22Rv1 (cell line): Measurements from ENCODE around the gene FHL2.

Source experiments
- ZFX ChIP-seq: fragments of 450-650 bp; IDR thresholded peaks from 2 replicates; pipeline ENCODE4 v1.6.1; 2017; ENCODE audit warnings: antibody characterized with exemption, borderline replicate concordance
- TF ChIP-seq, protein P1 (sequence below): fragments of 450-650 bp; IDR thresholded peaks from 2 replicates; pipeline ENCODE4 v1.5.1; 2017; ENCODE audit warnings: mild to moderate bottlenecking

DNA sequence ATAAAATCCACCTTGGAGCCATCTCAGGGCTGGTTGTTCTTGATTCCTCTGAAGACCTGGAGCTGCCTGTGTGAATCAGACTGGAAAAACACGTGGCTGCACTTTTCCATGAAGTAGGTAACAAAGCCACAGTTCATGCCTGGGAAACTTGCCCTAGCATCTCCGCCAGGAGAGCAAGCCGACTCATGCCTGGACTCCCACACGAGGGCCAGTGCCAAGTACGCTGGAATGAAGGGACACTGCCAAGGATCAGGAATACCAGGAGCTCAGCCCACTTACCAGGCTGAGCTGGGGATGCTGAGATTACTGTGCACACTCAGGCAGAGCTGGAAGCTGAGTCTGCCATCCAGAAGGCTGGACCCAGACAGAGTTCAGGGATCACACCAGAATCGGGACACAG, 10.9 kb upstream of the FHL2 start:
- TF ChIP-seq, protein P1, sequence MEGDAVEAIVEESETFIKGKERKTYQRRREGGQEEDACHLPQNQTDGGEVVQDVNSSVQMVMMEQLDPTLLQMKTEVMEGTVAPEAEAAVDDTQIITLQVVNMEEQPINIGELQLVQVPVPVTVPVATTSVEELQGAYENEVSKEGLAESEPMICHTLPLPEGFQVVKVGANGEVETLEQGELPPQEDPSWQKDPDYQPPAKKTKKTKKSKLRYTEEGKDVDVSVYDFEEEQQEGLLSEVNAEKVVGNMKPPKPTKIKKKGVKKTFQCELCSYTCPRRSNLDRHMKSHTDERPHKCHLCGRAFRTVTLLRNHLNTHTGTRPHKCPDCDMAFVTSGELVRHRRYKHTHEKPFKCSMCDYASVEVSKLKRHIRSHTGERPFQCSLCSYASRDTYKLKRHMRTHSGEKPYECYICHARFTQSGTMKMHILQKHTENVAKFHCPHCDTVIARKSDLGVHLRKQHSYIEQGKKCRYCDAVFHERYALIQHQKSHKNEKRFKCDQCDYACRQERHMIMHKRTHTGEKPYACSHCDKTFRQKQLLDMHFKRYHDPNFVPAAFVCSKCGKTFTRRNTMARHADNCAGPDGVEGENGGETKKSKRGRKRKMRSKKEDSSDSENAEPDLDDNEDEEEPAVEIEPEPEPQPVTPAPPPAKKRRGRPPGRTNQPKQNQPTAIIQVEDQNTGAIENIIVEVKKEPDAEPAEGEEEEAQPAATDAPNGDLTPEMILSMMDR = no peak
- no peak for TF ChIP-seq ZFX
